A549 (cell line): ENCODE data around the gene C5. TPM values are rescaled to one million over a fixed set of nuclear protein-coding genes. Genes with fewer than 3 reads are reported as not detected.

Source experiments
- ATAC-seq, 2 experiments: fragments of 200-7000 bp in 1 of 2; fragments of >200 bp in 1 of 2; cut with Nextera tagmentation in 1 of 2; cut with Tn5 transposase in 1 of 2; 3 replicates each; pipeline versions ENCODE4 v1.8.0 to v1.9.1; 2018 to 2020; ENCODE audit warnings: mild to moderate bottlenecking in 1 of 2, moderate library complexity in 1 of 2
- CTCF ChIA-PET: fragments of 300-600 bp; sonication (Branson Sonifier 250); formaldehyde crosslinking; extraction: SDS; loops from one replicate; lab custom pipeline; 2021; ENCODE audit warnings: antibody characterized with exemption, inconsistent platforms; lab: Yijun Ruan, JAX
- POLR2A ChIA-PET: fragments of 350-600 bp; formaldehyde crosslinking; extraction: SDS; loops from one replicate; lab custom pipeline; 2021; ENCODE audit warnings: antibody characterized with exemption, inconsistent platforms; lab: Yijun Ruan, JAX
- DNase-seq, 2 experiments: peaks; one replicate each; pipeline versions ENCODE4 v3.0.0 to v3.0.0-alpha.2; 2011 to 2016; ENCODE audit warnings: low read depth in 1 of 2, low spot score in 1 of 2
- FAIRE-seq: peaks from 2 replicates; lab custom pipeline; 2011; peaks lifted over from hg19 to GRCh38; lab: Jason Lieb, UNC
- H3K27ac ChIP-seq, 2 experiments: fragments of >200 bp; sonication (Bioruptor Twin); formaldehyde crosslinking; 3 replicates each; pipeline ENCODE4 v1.5.1; 2016 to 2017
- H3K4me1 ChIP-seq: fragments of >200 bp; sonication (Bioruptor Twin); formaldehyde crosslinking; 3 replicates; pipeline ENCODE4 v1.6.1; 2016
- H3K4me2 ChIP-seq: fragments of >200 bp; sonication (Bioruptor Twin); formaldehyde crosslinking; 3 replicates; pipeline ENCODE4 v1.6.1; 2016
- H3K4me3 ChIP-seq: fragments of >200 bp; sonication (Bioruptor Twin); formaldehyde crosslinking; 3 replicates; pipeline ENCODE4 v1.5.1; 2016
- H3K9me3 ChIP-seq: fragments of >200 bp; sonication (Bioruptor Twin); formaldehyde crosslinking; 3 replicates; pipeline ENCODE4 v1.6.1; 2016
- BHLHE40 ChIP-seq: IDR thresholded peaks from 2 replicates; pipeline ENCODE4 v1.6.1; 2012; ENCODE audit warnings: low read depth, low read length, inconsistent platforms
- CHD2 ChIP-seq: fragments of 150-350 bp; IDR thresholded peaks from 2 replicates; pipeline ENCODE4 v1.6.1; 2014; ENCODE audit warnings: low read length; ENCODE audit not compliant: partially characterized antibody
- EHMT2 ChIP-seq: fragments of 200-600 bp; sonication (generic); IDR thresholded peaks from 2 replicates; pipeline ENCODE4 v1.6.1; 2016; ENCODE audit warnings: antibody characterized with exemption, low read depth, mild to moderate bottlenecking, moderate library complexity
- EP300 ChIP-seq, 2 experiments: fragments of >200 bp; sonication (Bioruptor Twin); formaldehyde crosslinking; IDR thresholded peaks; 2 replicates in 1 of 2; 3 replicates in 1 of 2; pipeline ENCODE4 v1.6.1; 2016 to 2017
- FOSB ChIP-seq: fragments of 250-450 bp; sonication (Bioruptor Pico); IDR thresholded peaks from 2 replicates; pipeline ENCODE4 v1.5.0; 2020; ENCODE audit warnings: mild to moderate bottlenecking, moderate library complexity
- FOXS1 ChIP-seq: fragments of 250-450 bp; sonication (Bioruptor Pico); IDR thresholded peaks from 2 replicates; pipeline ENCODE4 v1.5.0; 2020; ENCODE audit warnings: mild to moderate bottlenecking, moderate library complexity
- GATA3 ChIP-seq: IDR thresholded peaks from 2 replicates; pipeline ENCODE4 v1.6.1; 2012; ENCODE audit warnings: borderline replicate concordance
- HOXB13 ChIP-seq: fragments of 250-450 bp; sonication (Bioruptor Pico); IDR thresholded peaks from 2 replicates; pipeline ENCODE4 v1.5.0; 2020; ENCODE audit warnings: low read depth, mild to moderate bottlenecking, moderate library complexity
- MAZ ChIP-seq: fragments of 150-350 bp; IDR thresholded peaks from 2 replicates; pipeline ENCODE4 v1.6.1; 2014; ENCODE audit warnings: antibody characterized with exemption, low read depth, low read length, borderline replicate concordance
- NFE2L2 ChIP-seq: fragments of 150-350 bp; conservative IDR thresholded peaks from 2 replicates; pipeline ENCODE4 v1.6.1; 2014; ENCODE audit warnings: low read length
- NR3C1 ChIP-seq: fragments of >200 bp; sonication (Bioruptor Twin); formaldehyde crosslinking; IDR thresholded peaks from 3 replicates; pipeline ENCODE4 v1.6.1; 2017
- PHF8 ChIP-seq: fragments of 200-600 bp; sonication (generic); IDR thresholded peaks from 2 replicates; pipeline ENCODE4 v1.6.1; 2016; ENCODE audit warnings: low read depth, mild to moderate bottlenecking, antibody characterized with exemption, moderate library complexity, borderline replicate concordance
- RCOR1 ChIP-seq: fragments of 150-350 bp; IDR thresholded peaks from 2 replicates; pipeline ENCODE4 v1.6.1; 2014; ENCODE audit warnings: antibody characterized with exemption, low read length, low read depth
- RFX5 ChIP-seq: fragments of 450-650 bp; IDR thresholded peaks from 2 replicates; pipeline ENCODE4 v1.7.1; 2014; ENCODE audit warnings: antibody characterized with exemption, mild to moderate bottlenecking, moderate library complexity
- SMC3 ChIP-seq: fragments of >200 bp; sonication (Bioruptor Twin); formaldehyde crosslinking; IDR thresholded peaks from 3 replicates; pipeline ENCODE4 v1.6.1; 2018; ENCODE audit warnings: inconsistent platforms
- TP53 ChIP-seq: fragments of 250-450 bp; sonication (Bioruptor Pico); IDR thresholded peaks from 2 replicates; pipeline ENCODE4 v1.5.0; 2021; ENCODE audit warnings: mild to moderate bottlenecking, moderate library complexity
- ZC3H11A ChIP-seq: fragments of 450-650 bp; IDR thresholded peaks from 2 replicates; pipeline ENCODE4 v1.6.1; 2014; ENCODE audit warnings: antibody characterized with exemption, mild to moderate bottlenecking
- WGBS: methylation state at CpG from one replicate; pipeline ENCODE4 v1.1.6; 2017; ENCODE audit errors: missing lambda C conversion rate; 5-methylcytosine and 5-hydroxymethylcytosine counted together
- polyA plus RNA-seq, 4 experiments: library from polyadenylated mRNA; depleted of rRNA in 3 of 4; stranded (reverse); fragments of >200 nt; fragmentation: RNase III in 1 of 4; extraction: RNeasy Plus Mini Kit Qiagen cat#74134 plus additional on column Dnase treatment in 1 of 4; gene quantifications; 2 replicates in 3 of 4; 3 replicates in 1 of 4; pipeline ENCODE4 v1.2.3, GENCODE V29; 2011 to 2017
- TF ChIP-seq, protein P1 (sequence below): fragments of >200 bp; sonication (Bioruptor Twin); formaldehyde crosslinking; IDR thresholded peaks from 2 replicates; pipeline ENCODE4 v1.6.1; 2016
- TF ChIP-seq, protein P2 (sequence below): fragments of 250-450 bp; sonication (Bioruptor Pico); IDR thresholded peaks from 2 replicates; pipeline ENCODE4 v1.5.0; 2020; ENCODE audit warnings: low read depth, mild to moderate bottlenecking, moderate library complexity
- TF ChIP-seq, protein P3 (sequence below): fragments of >200 bp; sonication (Bioruptor Twin); formaldehyde crosslinking; IDR thresholded peaks from 3 replicates; pipeline ENCODE4 v1.5.1; 2016
- TF ChIP-seq, protein P4 (sequence below): fragments of 150-350 bp; IDR thresholded peaks from 2 replicates; pipeline ENCODE4 v1.6.1; 2014; ENCODE audit warnings: low read depth, mild to moderate bottlenecking, low read length
- TF ChIP-seq, protein P5 (sequence below): IDR thresholded peaks from 2 replicates; pipeline ENCODE4 v1.6.1; 2012; ENCODE audit warnings: low read depth, borderline replicate concordance
- TF ChIP-seq, protein P6 (sequence below): IDR thresholded peaks from 2 replicates; pipeline ENCODE4 v1.6.1; 2012

Gene C5
- polyA plus RNA-seq, 2 of the 4 experiments (the other 2 are of a cell fraction): 17.1 to 115 TPM

DNA sequence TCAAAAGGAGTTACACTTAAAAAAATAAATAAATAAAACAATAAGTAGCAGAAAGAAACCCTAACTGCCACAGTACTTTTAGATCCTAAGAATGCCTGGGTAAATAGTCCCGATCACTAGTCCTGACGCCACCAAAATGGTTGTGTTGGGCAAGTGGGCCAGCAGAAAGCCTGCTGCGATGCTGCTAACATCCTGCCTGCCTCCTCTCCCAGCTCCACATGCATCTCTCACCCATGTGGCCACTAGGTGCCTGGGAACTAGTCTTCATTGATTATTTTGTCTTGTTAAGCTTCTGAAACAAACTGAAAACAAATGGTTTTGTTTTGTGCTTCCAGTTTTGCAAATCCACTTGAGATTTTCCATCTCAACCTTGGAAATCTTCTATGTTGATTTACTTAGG is 69.1 kb downstream of the C5 start:
- H3K4me1 ChIP-seq: peaks cover 17% of the 10 kb centered on the region; the same call in 2 of the 3 replicates
- ChIA-PET CTCF (interaction anchor here (0.7 to 5.9 kb wide), 33 partner anchors 9 to 459 kb away, joined by 3 to 105 read pairs (median 4); no protein-coding TSS in a partner anchor), POLR2A (no interaction called here)
- ATAC-seq (0 out of 6 replicates have a peak, but pooled peaks of 1 of the 2 experiments have one; percentile 27), FAIRE-seq (no peak), DNase-seq (no peak)
- H3K4me3 ChIP-seq: no peak overlapping the region
- H3K9me3 ChIP-seq: no peaks in the 10 kb centered on the region
- 91% methylated on average over 3 of the region's 3 CpGs for WGBS
- TF ChIP-seq, protein P1, sequence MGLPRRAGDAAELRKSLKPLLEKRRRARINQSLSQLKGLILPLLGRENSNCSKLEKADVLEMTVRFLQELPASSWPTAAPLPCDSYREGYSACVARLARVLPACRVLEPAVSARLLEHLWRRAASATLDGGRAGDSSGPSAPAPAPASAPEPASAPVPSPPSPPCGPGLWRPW: no peak
- no peak for TF ChIP-seq CHD2
- TF ChIP-seq MAZ: no peak
- no peak for TF ChIP-seq SMC3
- H3K4me2 ChIP-seq: no peak overlapping the region
- H3K27ac ChIP-seq: no peak overlapping the region

DNA sequence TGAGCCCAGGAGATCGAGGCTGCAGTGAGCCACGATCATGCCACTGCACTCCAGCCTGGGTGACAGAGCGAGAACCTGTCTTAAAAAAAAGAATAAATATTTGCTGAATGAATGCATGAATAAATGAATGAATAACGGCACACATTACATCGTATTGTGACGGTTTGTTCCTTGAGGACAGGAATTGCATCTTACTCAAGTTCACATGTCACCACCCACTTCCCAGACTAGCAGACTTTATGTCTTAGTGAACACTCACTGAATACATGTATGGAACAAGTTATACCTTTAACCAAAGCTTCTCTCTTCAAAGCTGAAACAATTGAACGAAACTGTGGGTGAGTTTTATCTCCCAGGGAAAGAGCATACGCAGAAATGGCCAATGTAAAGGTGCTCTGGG is 70.3 kb downstream of the C5 start:
- ChIA-PET POLR2A (no interaction called here), CTCF (interaction anchor here (1.0 to 3.6 kb wide), 4 partner anchors 11 to 92 kb away, joined by 3 to 34 read pairs (median 18); no protein-coding TSS in a partner anchor)
- H3K27ac ChIP-seq: no peak overlapping the region
- no peak for TF ChIP-seq RCOR1
- TF ChIP-seq GATA3: no peak
- WGBS: 83% methylated on average over 8 of the region's 8 CpGs
- peaks cover 15% of the 10 kb centered on the region; the same call in 2 of the 3 replicates for H3K4me1 ChIP-seq
- ATAC-seq (no peak), FAIRE-seq (no peak), DNase-seq (no peak)
- no peaks in the 10 kb centered on the region for H3K9me3 ChIP-seq
- no peak overlapping the region for H3K4me2 ChIP-seq
- no peak overlapping the region for H3K4me3 ChIP-seq

DNA sequence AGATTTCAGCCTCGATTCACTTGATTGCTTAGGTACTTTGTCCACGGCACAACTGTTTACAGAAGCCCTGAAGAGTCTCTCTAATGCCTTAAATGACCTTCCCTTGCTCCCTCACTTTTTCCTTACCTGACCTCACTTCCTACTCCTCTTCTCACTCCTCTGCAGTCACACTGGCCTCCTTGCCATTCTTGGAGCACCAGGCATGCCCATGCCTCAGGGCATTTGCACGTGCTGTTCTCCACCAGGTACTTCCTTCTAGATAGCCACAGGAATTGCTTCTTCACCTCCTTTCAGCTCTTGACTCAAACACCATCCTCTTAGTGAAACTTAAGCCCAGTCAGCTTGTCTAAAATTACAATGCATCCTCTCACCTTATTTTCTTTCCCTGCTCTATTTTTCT is 71.1 kb downstream of the C5 start:
- Histone ChIP-seq H3K4me1 (peaks cover 15% of the 10 kb centered on the region; the same call in 2 of the 3 replicates), H3K4me3 (no peak overlapping the region), H3K9me3 (no peaks in the 10 kb centered on the region), H3K27ac (no peak overlapping the region), H3K4me2 (no peak overlapping the region)
- no peak for FAIRE-seq
- no peak for DNase-seq
- POLR2A ChIA-PET: interaction anchor here (0.6 kb wide), 1 partner anchor 194 kb away, joined by 3 read pairs; no protein-coding TSS in a partner anchor
- TF ChIP-seq FOXS1: no peak
- TF ChIP-seq, protein P2, sequence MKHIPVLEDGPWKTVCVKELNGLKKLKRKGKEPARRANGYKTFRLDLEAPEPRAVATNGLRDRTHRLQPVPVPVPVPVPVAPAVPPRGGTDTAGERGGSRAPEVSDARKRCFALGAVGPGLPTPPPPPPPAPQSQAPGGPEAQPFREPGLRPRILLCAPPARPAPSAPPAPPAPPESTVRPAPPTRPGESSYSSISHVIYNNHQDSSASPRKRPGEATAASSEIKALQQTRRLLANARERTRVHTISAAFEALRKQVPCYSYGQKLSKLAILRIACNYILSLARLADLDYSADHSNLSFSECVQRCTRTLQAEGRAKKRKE (CRISPR knock-in tag): no peak
- TF ChIP-seq ZC3H11A: no peak
- no peak for TF ChIP-seq EP300 (IDR thresholded peaks at IDR 0.05)
- TF ChIP-seq, protein P3, sequence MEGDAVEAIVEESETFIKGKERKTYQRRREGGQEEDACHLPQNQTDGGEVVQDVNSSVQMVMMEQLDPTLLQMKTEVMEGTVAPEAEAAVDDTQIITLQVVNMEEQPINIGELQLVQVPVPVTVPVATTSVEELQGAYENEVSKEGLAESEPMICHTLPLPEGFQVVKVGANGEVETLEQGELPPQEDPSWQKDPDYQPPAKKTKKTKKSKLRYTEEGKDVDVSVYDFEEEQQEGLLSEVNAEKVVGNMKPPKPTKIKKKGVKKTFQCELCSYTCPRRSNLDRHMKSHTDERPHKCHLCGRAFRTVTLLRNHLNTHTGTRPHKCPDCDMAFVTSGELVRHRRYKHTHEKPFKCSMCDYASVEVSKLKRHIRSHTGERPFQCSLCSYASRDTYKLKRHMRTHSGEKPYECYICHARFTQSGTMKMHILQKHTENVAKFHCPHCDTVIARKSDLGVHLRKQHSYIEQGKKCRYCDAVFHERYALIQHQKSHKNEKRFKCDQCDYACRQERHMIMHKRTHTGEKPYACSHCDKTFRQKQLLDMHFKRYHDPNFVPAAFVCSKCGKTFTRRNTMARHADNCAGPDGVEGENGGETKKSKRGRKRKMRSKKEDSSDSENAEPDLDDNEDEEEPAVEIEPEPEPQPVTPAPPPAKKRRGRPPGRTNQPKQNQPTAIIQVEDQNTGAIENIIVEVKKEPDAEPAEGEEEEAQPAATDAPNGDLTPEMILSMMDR: no peak
- no peak for TF ChIP-seq EHMT2
- TF ChIP-seq HOXB13 (CRISPR knock-in tag): no peak
- TF ChIP-seq NR3C1: no peak
- TF ChIP-seq FOSB: no peak
- TF ChIP-seq BHLHE40: no peak
- no peak for TF ChIP-seq PHF8
- TF ChIP-seq, protein P4, sequence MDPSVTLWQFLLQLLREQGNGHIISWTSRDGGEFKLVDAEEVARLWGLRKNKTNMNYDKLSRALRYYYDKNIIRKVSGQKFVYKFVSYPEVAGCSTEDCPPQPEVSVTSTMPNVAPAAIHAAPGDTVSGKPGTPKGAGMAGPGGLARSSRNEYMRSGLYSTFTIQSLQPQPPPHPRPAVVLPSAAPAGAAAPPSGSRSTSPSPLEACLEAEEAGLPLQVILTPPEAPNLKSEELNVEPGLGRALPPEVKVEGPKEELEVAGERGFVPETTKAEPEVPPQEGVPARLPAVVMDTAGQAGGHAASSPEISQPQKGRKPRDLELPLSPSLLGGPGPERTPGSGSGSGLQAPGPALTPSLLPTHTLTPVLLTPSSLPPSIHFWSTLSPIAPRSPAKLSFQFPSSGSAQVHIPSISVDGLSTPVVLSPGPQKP: no peak
- TF ChIP-seq, protein P5, sequence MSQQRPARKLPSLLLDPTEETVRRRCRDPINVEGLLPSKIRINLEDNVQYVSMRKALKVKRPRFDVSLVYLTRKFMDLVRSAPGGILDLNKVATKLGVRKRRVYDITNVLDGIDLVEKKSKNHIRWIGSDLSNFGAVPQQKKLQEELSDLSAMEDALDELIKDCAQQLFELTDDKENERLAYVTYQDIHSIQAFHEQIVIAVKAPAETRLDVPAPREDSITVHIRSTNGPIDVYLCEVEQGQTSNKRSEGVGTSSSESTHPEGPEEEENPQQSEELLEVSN: no peak
- TF ChIP-seq NFE2L2: no peak
- TF ChIP-seq GATA3: no peak
- TF ChIP-seq, protein P6, sequence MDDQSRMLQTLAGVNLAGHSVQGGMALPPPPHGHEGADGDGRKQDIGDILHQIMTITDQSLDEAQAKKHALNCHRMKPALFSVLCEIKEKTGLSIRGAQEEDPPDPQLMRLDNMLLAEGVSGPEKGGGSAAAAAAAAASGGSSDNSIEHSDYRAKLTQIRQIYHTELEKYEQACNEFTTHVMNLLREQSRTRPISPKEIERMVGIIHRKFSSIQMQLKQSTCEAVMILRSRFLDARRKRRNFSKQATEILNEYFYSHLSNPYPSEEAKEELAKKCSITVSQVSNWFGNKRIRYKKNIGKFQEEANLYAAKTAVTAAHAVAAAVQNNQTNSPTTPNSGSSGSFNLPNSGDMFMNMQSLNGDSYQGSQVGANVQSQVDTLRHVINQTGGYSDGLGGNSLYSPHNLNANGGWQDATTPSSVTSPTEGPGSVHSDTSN: no peak
- no peak for TF ChIP-seq TP53 (CRISPR knock-in tag)
- TF ChIP-seq RCOR1: no peak
- no peak for TF ChIP-seq RFX5
- CTCF ChIA-PET: interaction anchor here (3.6 kb wide), 1 partner anchor 15 kb away, joined by 24 read pairs; no protein-coding TSS in a partner anchor
- ATAC-seq: no peak
- WGBS: 49% methylated on average over 3 of the region's 3 CpGs
